Neural progenitor cell (in vitro differentiated cells): ENCODE results near the gene FAM83B. TPM values are rescaled to one million over a fixed set of nuclear protein-coding genes. Genes with fewer than 3 reads are reported as not detected.

Experiments
- DNase-seq: peaks from one replicate; pipeline ENCODE4 v3.0.0-alpha.2; 2016; ENCODE audit warnings: low spot score
- H2AFZ ChIP-seq: fragments of 200-600 bp; sonication (generic); replicated peaks from 2 replicates; pipeline ENCODE4 v1.6.1; 2016; ENCODE audit warnings: antibody characterized with exemption
- H3F3A ChIP-seq: fragments of 200-600 bp; sonication (generic); 2 replicates; pipeline ENCODE4 v1.6.1; 2016; ENCODE audit warnings: antibody characterized with exemption, low read depth
- H3K27ac ChIP-seq: fragments of 200-600 bp; sonication (generic); 2 replicates; pipeline ENCODE4 v1.5.1; 2016; ENCODE audit warnings: mild to moderate bottlenecking
- H3K27me3 ChIP-seq: fragments of 200-600 bp; sonication (generic); 2 replicates; pipeline ENCODE4 v1.6.1; 2016; ENCODE audit warnings: mild to moderate bottlenecking, moderate library complexity
- H3K36me3 ChIP-seq: fragments of 200-600 bp; sonication (generic); 2 replicates; pipeline ENCODE4 v1.5.1; 2016
- H3K4me1 ChIP-seq: fragments of 200-600 bp; sonication (generic); 2 replicates; pipeline ENCODE4 v1.6.1; 2016; ENCODE audit warnings: mixed run types
- H3K4me2 ChIP-seq: fragments of 200-600 bp; sonication (generic); 2 replicates; pipeline ENCODE4 v1.6.1; 2016
- H3K4me3 ChIP-seq: fragments of 200-600 bp; sonication (generic); 2 replicates; pipeline ENCODE4 v1.5.1; 2016
- H3K79me2 ChIP-seq: fragments of 200-600 bp; sonication (generic); 2 replicates; pipeline ENCODE4 v1.6.1; 2016; ENCODE audit warnings: low read depth
- H3K9ac ChIP-seq: fragments of 200-600 bp; sonication (generic); 2 replicates; pipeline ENCODE4 v1.6.1; 2016
- H3K9me3 ChIP-seq: fragments of 200-600 bp; sonication (generic); 2 replicates; pipeline ENCODE4 v1.5.1; 2016; ENCODE audit warnings: low read depth
- H4K20me1 ChIP-seq: fragments of 200-600 bp; sonication (generic); 2 replicates; pipeline ENCODE4 v1.6.1; 2016; ENCODE audit warnings: low read depth
- H3K27ac Mint-ChIP-seq: 3 replicates; pipeline ENCODE4 v1.8.0; 2021; ENCODE audit warnings: mixed read lengths
- H3K27me3 Mint-ChIP-seq: 2 replicates; pipeline ENCODE4 v1.8.0; 2022; ENCODE audit warnings: low read depth, mild to moderate bottlenecking, inconsistent platforms, moderate library complexity, mixed read lengths; ENCODE audit not compliant: insufficient read depth
- H3K36me3 Mint-ChIP-seq: 3 replicates; pipeline ENCODE4 v1.8.0; 2021; ENCODE audit warnings: mixed read lengths
- H3K4me1 Mint-ChIP-seq: 3 replicates; pipeline ENCODE4 v1.8.0; 2021; ENCODE audit warnings: mixed read lengths
- H3K4me3 Mint-ChIP-seq: 3 replicates; pipeline ENCODE4 v1.8.0; 2021; ENCODE audit warnings: mild to moderate bottlenecking, moderate library complexity, mixed read lengths
- H3K9me3 Mint-ChIP-seq: 3 replicates; pipeline ENCODE4 v1.8.0; 2020; ENCODE audit warnings: mixed read lengths
- CTCF ChIP-seq: fragments of 200-600 bp; sonication (generic); IDR thresholded peaks from 2 replicates; pipeline ENCODE4 v1.5.1; 2017; ENCODE audit warnings: antibody characterized with exemption, mild to moderate bottlenecking
- EZH2 ChIP-seq: fragments of 200-600 bp; sonication (generic); IDR thresholded peaks from 2 replicates; pipeline ENCODE4 v1.6.1; 2017; ENCODE audit warnings: antibody characterized with exemption, mild to moderate bottlenecking, moderate library complexity
- EZH2phosphoT487 ChIP-seq: fragments of 200-600 bp; sonication (generic); IDR thresholded peaks from 2 replicates; pipeline ENCODE4 v1.6.1; 2017; ENCODE audit warnings: antibody characterized with exemption
- total RNA-seq: library from RNA; depleted of rRNA; stranded (reverse); fragments of >200 nt; gene quantifications from 2 replicates; pipeline ENCODE4 v1.2.3, GENCODE V29; 2015; ENCODE audit warnings: low replicate concordance

The FAM83B gene
- total RNA-seq, 1 donor from 2014 or later, result 5.3 TPM

GRCh38 chr6:54860132-54860531 lies 13.6 kb downstream of the FAM83B start:
- Histone ChIP-seq H3K36me3 (no peaks in the 10 kb centered on the region), H3K4me1 (peaks cover 4% of the 10 kb centered on the region), H2AFZ (no peak overlapping the region), H4K20me1 (no peaks in the 10 kb centered on the region), H3K4me2 (no peak overlapping the region), H3K4me3 (no peak overlapping the region), H3K79me2 (no peaks in the 10 kb centered on the region), H3K9me3 (no peaks in the 10 kb centered on the region), H3F3A (no peaks in the 10 kb centered on the region), H3K27me3 (no peaks in the 10 kb centered on the region), H3K9ac (no peak overlapping the region), H3K27ac (no peak overlapping the region)
- Mint-ChIP-seq H3K27ac (no peak overlapping the region), H3K4me3 (no peak overlapping the region), H3K27me3 (peaks cover 2% of the 10 kb centered on the region), H3K4me1 (peaks cover 5% of the 10 kb centered on the region), H3K36me3 (no peaks in the 10 kb centered on the region), H3K9me3 (no peaks in the 10 kb centered on the region)
- TF ChIP-seq EZH2phosphoT487 (no peak), EZH2 (no peak), CTCF (no peak)
- no peak for DNase-seq

- Histone ChIP-seq H3F3A (no peaks in the 10 kb centered on the region), H3K4me3 (no peak overlapping the region), H4K20me1 (no peaks in the 10 kb centered on the region), H3K9ac (no peak overlapping the region), H3K79me2 (no peaks in the 10 kb centered on the region), H3K9me3 (no peaks in the 10 kb centered on the region), H3K4me2 (no peak overlapping the region), H3K27ac (no peak overlapping the region), H3K27me3 (no peaks in the 10 kb centered on the region), H3K4me1 (peaks cover 4% of the 10 kb centered on the region), H3K36me3 (no peaks in the 10 kb centered on the region), H2AFZ (no peak overlapping the region)
- Mint-ChIP-seq H3K36me3 (no peaks in the 10 kb centered on the region), H3K9me3 (no peaks in the 10 kb centered on the region), H3K27me3 (peaks cover 2% of the 10 kb centered on the region), H3K4me3 (no peak overlapping the region), H3K4me1 (peaks cover 5% of the 10 kb centered on the region), H3K27ac (no peak overlapping the region)
- no peak for DNase-seq
- TF ChIP-seq EZH2 (no peak), EZH2phosphoT487 (no peak), CTCF (no peak)
Measured at GRCh38 chr6:54860739-54861138, 14.2 kb downstream of the FAM83B start.

- Histone ChIP-seq H4K20me1 (no peaks in the 10 kb centered on the region), H2AFZ (no peak overlapping the region), H3F3A (no peaks in the 10 kb centered on the region), H3K36me3 (no peaks in the 10 kb centered on the region), H3K9ac (no peak overlapping the region), H3K4me2 (no peak overlapping the region), H3K27me3 (no peaks in the 10 kb centered on the region), H3K4me3 (no peak overlapping the region), H3K79me2 (no peaks in the 10 kb centered on the region), H3K9me3 (no peaks in the 10 kb centered on the region), H3K4me1 (peaks cover 1% of the 10 kb centered on the region), H3K27ac (no peak overlapping the region)
- Mint-ChIP-seq H3K27me3 (peaks cover 2% of the 10 kb centered on the region), H3K4me1 (peaks cover 4% of the 10 kb centered on the region), H3K4me3 (no peak overlapping the region), H3K9me3 (no peaks in the 10 kb centered on the region), H3K36me3 (no peaks in the 10 kb centered on the region), H3K27ac (no peak overlapping the region)
- TF ChIP-seq CTCF, result no peak
- DNase-seq, result no peak
Measured at GRCh38 chr6:54861905-54862616, 15.5 kb downstream of the FAM83B start.
